DND-41 (cell line): ENCODE results near the gene MEF2D.

Experiments used
- ATAC-seq: fragments of 200-7000 bp; cut with Tn5 transposase; 3 replicates; pipeline ENCODE4 v1.9.1; 2021; ENCODE audit warnings: low read depth; ENCODE audit not compliant: insufficient read depth
- DNase-seq: peaks from one replicate; pipeline ENCODE4 v3.0.0-alpha.2; 2020
- H2AFZ ChIP-seq: 2 replicates; pipeline ENCODE4 v1.6.0; 2012; ENCODE audit warnings: low read depth, low read length
- H3K27ac ChIP-seq: 2 replicates; pipeline ENCODE4 v1.5.1; 2012; ENCODE audit warnings: low read length, inconsistent platforms
- H3K27me3 ChIP-seq: fragments of 200-600 bp; sonication (generic); 2 replicates; pipeline ENCODE4 v1.6.0; 2012; ENCODE audit warnings: low read length, mild to moderate bottlenecking, inconsistent platforms; ENCODE audit not compliant: insufficient read depth, poor library complexity
- H3K36me3 ChIP-seq: 2 replicates; pipeline ENCODE4 v1.5.1; 2012; ENCODE audit warnings: low read length, inconsistent platforms; ENCODE audit not compliant: insufficient read depth
- H3K4me1 ChIP-seq: 2 replicates; pipeline ENCODE4 v1.5.1; 2012; ENCODE audit warnings: mild to moderate bottlenecking, low read length; ENCODE audit not compliant: insufficient read depth
- H3K4me2 ChIP-seq: 2 replicates; pipeline ENCODE4 v1.6.0; 2012; ENCODE audit warnings: mild to moderate bottlenecking, moderate library complexity, low read length, inconsistent platforms; ENCODE audit not compliant: insufficient read depth
- H3K4me3 ChIP-seq, 2 experiments: fragments of 200-600 bp in 1 of 2; shearing (Covaris generic) in 1 of 2; 2 replicates each; pipeline ENCODE4 v1.5.1; 2012 to 2016; ENCODE audit warnings: inconsistent platforms in 2 of 2, low read length in 2 of 2, mild to moderate bottlenecking in 2 of 2, low read depth in 1 of 2, moderate library complexity in 1 of 2
- H3K79me2 ChIP-seq: 2 replicates; pipeline ENCODE4 v1.6.0; 2012; ENCODE audit warnings: low read length, inconsistent platforms; ENCODE audit not compliant: insufficient read depth
- H3K9ac ChIP-seq: 2 replicates; pipeline ENCODE4 v1.6.0; 2012; ENCODE audit warnings: low read depth, mild to moderate bottlenecking, inconsistent platforms, low read length, moderate library complexity
- H3K9me3 ChIP-seq: 2 replicates; pipeline ENCODE4 v1.5.1; 2012; ENCODE audit warnings: low read length, moderate library complexity, mild to moderate bottlenecking, inconsistent platforms; ENCODE audit not compliant: insufficient read depth, severe bottlenecking
- H4K20me1 ChIP-seq: 2 replicates; pipeline ENCODE4 v1.6.0; 2012; ENCODE audit warnings: low read length; ENCODE audit not compliant: insufficient read depth
- CTCF ChIP-seq: IDR thresholded peaks from 2 replicates; pipeline ENCODE4 v1.5.1; 2012; ENCODE audit warnings: borderline replicate concordance, low read length, moderate library complexity, mild to moderate bottlenecking; ENCODE audit not compliant: poor library complexity, severe bottlenecking; ENCODE audit errors: extremely low read depth
- EZH2 ChIP-seq: IDR thresholded peaks from 3 replicates; pipeline ENCODE4 v1.6.1; 2012; ENCODE audit warnings: borderline replicate concordance, low read depth, mild to moderate bottlenecking, moderate library complexity, low read length, inconsistent platforms; ENCODE audit not compliant: severe bottlenecking

Gene MEF2D

GRCh38 chr1:156495401-156496140, 5.0 kb downstream of the MEF2D start:
- H3K36me3 ChIP-seq: peaks cover 33% of the 10 kb centered on the region
- H3K27ac ChIP-seq: no peak overlapping the region
- TF ChIP-seq CTCF (no peak), EZH2 (no peak)
- no peak overlapping the region for H2AFZ ChIP-seq
- no peaks in the 10 kb centered on the region for H3K27me3 ChIP-seq
- no peaks in the 10 kb centered on the region for H3K9me3 ChIP-seq
- ATAC-seq: no peak
- H3K4me1 ChIP-seq: peaks cover 33% of the 10 kb centered on the region
- H3K4me2 ChIP-seq: no peak overlapping the region
- no peak overlapping the region for H3K4me3 ChIP-seq
- peaks cover 89% of the 10 kb centered on the region for H4K20me1 ChIP-seq
- DNase-seq: no peak
- peaks cover 100% of the 10 kb centered on the region for H3K79me2 ChIP-seq
- H3K9ac ChIP-seq: no peak overlapping the region

GRCh38 chr1:156494309-156494895, 6.2 kb downstream of the MEF2D start:
- TF ChIP-seq EZH2 (no peak), CTCF (no peak)
- Histone ChIP-seq H3K4me2 (no peak overlapping the region), H3K9me3 (no peaks in the 10 kb centered on the region), H4K20me1 (peaks cover 98% of the 10 kb centered on the region), H3K79me2 (peaks cover 100% of the 10 kb centered on the region), H3K36me3 (peaks cover 33% of the 10 kb centered on the region), H3K4me3 (no peak overlapping the region), H3K4me1 (peaks cover 31% of the 10 kb centered on the region), H2AFZ (no peak overlapping the region), H3K9ac (no peak overlapping the region), H3K27ac (peak overlapping the region; percentile 3), H3K27me3 (no peaks in the 10 kb centered on the region)
- DNase-seq (no peak), ATAC-seq (no peak)

- Histone ChIP-seq H3K27ac (no peak overlapping the region; the same call in 1 of the 2 replicates), H3K79me2 (peaks cover 100% of the 10 kb centered on the region), H3K4me3 (no peak overlapping the region), H3K9me3 (no peaks in the 10 kb centered on the region), H3K36me3 (peaks cover 35% of the 10 kb centered on the region), H2AFZ (no peak overlapping the region), H3K4me2 (no peak overlapping the region), H4K20me1 (peaks cover 98% of the 10 kb centered on the region), H3K4me1 (peaks cover 24% of the 10 kb centered on the region), H3K9ac (no peak overlapping the region), H3K27me3 (no peaks in the 10 kb centered on the region)
- ATAC-seq: no peak
- TF ChIP-seq EZH2 (no peak), CTCF (no peak)
- no peak for DNase-seq
These were observed 6.8 kb downstream of the MEF2D start for GRCh38 chr1:156493742-156494141.
